Cardiac fibroblast (primary cell): Measurements from ENCODE around the gene FUBP1.

Source experiments
- DNase-seq, 2 donors: peaks; one replicate each; pipeline versions ENCODE4 v3.0.0 to v3.0.0-alpha.2; 2010; ENCODE audit warnings: low read depth in 2 of 2
- H3K4me3 ChIP-seq, 2 donors: replicated peaks in 1 of 2; 1 replicate in 1 of 2; 2 replicates in 1 of 2; pipeline ENCODE4 v1.5.1; 2011; ENCODE audit warnings: low read depth in 2 of 2, low read length in 2 of 2, mild to moderate bottlenecking in 2 of 2, moderate library complexity in 1 of 2
- CTCF ChIP-seq: IDR thresholded peaks from one replicate; pipeline ENCODE4 v1.5.1; 2011; ENCODE audit warnings: low read depth, mild to moderate bottlenecking, low read length, inconsistent platforms

The FUBP1 gene

GRCh38 chr1:78007677-78008341 lies 28.9 kb upstream of the FUBP1 start:
- no peak for DNase-seq
- no peak for TF ChIP-seq CTCF
- H3K4me3 ChIP-seq = peak overlapping the region; percentile 54 to 72

GRCh38 chr1:78006521-78006920 lies 27.6 kb upstream of the FUBP1 start:
- H3K4me3 ChIP-seq = peak overlapping the region; percentile 54 to 72
- TF ChIP-seq CTCF = no peak
- DNase-seq = no peak

DNA sequence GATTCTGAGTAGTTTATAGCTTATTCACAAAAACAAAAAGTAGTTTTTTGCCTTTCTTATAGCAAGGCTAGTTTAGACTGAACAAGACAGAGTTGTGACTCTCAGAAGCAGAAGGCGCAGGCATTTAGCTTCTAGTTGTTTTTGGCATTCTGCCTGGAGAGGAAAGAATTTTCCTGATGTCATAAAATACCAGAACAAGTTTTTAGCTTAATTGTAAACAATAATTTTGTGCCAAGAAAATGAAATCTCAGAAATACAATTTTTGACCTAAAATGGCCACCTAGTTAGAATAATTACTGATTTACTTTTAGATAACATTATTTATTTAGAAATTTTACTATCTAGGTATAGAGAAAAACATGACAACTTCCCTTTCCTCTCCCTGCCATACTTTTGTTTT lies 26.9 kb upstream of the FUBP1 start:
- peak; percentile 95 to 96 for DNase-seq
- no peak for TF ChIP-seq CTCF

DNA sequence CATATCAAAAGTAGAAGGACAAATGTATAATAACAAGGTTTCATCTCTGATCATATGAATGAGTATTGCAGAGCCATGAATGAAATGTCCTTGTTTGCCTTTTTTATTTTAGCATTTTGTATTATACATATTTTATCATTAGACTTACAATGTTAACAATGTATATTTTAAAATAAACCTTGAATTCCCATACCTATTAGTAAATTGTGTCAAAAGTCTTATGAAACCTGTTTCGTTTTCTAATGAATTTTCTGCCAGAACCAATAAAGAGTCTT lies 26.5 kb upstream of the FUBP1 start:
- H3K4me3 ChIP-seq = peak overlapping the region; percentile 54 to 72
- TF ChIP-seq CTCF = no peak
- DNase-seq = no peak

More for the DNA sequence above, 26.9 kb upstream of the FUBP1 start:
- H3K4me3 ChIP-seq = peak overlapping the region; percentile 54 to 72

GRCh38 chr1:78004719-78005447 lies 26.0 kb upstream of the FUBP1 start, which contains the start of gene DNAJB4:
TSS of gene DNAJB4 (plus strand) at chr1:78004939. CDS start at chr1:78005111, 172 bp downstream.
- TF ChIP-seq CTCF = no peak
- H3K4me3 ChIP-seq = peak within 1 kb of the TSS; percentile 54 to 72
- DNase-seq = peak; percentile 99

- DNase-seq = peak; percentile 80
- no peak for TF ChIP-seq CTCF
- peak overlapping the region; percentile 32 to 72 for H3K4me3 ChIP-seq
These were observed 25.2 kb upstream of the FUBP1 start for GRCh38 chr1:78003882-78004718.
